ENCODE data around the gene EPB41L4B.
"Not testable (repeated sequence)": the region's sequence is repeated elsewhere in the genome, so short reads cannot be mapped to it uniquely, and the experiment has no call there.

EPB41L4B gene

DNA sequence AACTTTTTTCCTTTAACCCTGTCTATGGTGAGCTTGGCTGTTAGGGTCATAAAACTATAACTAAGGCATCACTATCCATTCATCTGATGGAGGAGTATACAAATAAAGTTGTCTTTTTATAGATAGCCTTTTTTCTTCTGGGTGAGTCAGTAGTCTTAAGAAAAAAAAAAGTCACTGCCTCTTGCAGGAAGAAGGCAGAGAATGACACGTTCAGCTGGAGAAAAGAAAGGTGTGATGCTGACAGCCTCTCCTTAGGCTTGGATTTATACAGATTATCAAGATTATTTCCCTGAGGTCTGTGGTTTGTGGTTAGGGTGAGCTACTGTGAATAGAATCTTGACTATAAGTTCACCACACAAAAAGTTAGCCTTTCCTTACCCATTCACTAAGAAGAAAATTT, 23.0 kb downstream of the EPB41L4B start:
- peak; percentile 44 for DNase-seq (ENCODE audit: low read depth)

DNA sequence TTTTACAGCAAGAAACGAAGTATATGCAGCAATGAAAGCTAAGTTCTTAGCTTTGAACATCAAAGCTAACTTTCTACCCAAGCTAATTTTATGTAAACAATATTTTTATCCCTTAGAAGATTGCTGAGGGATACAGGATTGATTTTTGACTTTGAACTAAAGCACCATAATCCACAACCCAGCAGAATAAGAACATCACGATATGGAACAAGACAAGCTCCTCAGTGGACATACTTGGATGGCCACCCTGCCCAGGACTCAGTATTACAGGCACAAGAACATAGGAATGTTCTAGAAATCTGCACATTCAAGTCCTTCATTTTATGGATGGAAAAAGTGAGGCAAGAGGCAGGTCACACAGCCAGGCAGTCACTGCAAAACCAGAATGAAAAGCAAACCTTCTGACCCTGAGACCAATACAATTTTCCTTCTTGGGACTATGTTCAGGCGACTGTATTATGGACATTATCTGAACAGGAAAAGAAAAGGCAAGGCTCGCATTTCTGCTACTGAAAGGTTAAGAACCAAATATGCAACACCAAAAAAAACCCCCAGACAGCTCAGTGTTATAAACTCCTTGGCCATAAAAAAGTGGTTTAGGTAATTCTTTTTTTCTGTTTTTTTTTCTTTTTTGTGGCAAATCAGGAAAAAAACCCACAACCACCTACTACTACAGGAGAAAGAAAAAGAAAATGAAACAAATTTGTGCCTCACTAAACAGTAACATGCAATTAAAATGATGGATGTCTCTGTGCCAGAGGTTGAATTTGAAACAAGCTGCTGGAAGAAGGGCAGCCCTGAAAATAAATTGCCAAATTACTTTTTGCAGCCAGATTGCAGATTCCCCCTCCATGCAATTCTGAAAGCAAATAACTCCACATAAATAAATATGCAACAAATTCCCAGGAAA, 25.4 kb downstream of the EPB41L4B start:
- no peak for DNase-seq (ENCODE audit: low read depth)

DNA sequence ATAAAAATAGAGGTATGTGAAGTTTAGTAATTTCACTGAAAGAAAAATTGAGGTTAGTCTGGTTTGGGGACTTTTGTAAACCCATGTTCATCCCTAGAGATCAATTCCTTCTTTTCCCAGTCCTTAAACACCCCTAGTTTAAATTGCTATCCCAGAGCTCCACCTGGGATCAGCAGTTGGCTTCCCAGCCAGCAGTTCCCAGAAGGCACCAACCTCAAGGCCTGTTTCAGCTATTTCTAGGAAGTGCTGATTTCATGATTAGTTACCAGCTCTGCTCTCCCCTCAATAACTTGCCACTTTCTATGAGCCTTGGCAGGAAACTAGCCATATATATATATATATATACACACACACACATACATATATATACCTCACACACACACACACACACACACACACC, 30.5 kb downstream of the EPB41L4B start:
- no peak for DNase-seq (ENCODE audit: low read depth)

DNA sequence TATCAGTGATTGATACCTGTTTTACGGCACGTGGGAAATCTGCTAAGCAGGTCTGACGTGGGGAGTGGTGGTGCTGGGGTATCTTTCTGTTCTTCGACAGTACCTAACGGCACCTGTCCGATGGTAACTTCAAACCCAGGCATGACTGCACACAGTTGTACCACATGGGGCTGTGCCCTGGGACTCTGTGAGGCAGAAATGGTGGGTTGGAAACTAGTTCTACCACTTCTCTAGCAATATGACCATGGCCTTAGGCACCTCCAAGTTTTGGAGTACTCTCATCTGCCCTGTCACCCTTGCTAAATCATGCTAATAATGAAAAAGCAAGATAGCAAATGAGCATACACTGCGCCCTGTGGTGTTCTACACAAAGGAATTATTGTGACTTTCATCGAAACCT, 30.9 kb downstream of the EPB41L4B start:
- no peak for DNase-seq (ENCODE audit: low read depth)

DNA sequence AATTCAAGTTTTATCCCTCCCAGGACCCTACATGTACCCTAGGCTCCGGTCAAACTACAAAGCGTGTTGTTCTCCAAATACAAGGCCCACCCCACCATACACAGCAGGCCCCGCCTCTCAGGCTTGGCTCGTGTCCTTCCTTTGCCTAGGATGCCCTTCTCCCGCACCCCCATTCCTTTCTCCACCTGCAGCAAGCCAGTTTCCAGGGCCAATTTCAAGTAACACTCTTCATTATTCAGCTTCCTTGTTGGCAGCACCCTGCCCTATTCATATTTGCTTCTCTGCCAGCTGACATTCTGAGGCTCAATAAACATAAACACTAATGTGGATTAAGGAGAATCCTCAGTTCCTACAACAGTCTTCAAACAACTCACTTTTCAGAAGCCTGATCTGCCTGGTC, 31.7 kb downstream of the EPB41L4B start:
- DNase-seq (ENCODE audit: low read depth) = no peak

DNA sequence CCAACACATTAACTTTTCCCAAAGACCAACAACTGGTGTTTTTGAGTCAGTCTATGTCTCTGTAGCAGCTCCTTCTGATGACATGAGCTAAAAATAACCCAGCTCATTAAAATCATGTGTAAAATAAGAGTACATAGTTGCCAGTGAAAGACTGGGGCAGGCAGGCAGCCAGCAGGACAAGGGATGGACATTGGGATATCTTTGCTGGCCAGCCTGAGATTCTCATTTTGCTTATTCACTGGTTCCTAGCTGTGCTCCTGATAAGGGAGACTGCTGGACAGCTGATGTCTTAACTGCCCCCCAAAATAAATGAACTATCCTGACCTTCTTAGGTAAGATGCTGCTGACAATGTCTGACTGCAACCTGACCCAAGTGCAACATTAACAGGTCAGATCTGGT, 33.9 kb downstream of the EPB41L4B start:
- peak; percentile 21 for DNase-seq (ENCODE audit: low read depth)

DNA sequence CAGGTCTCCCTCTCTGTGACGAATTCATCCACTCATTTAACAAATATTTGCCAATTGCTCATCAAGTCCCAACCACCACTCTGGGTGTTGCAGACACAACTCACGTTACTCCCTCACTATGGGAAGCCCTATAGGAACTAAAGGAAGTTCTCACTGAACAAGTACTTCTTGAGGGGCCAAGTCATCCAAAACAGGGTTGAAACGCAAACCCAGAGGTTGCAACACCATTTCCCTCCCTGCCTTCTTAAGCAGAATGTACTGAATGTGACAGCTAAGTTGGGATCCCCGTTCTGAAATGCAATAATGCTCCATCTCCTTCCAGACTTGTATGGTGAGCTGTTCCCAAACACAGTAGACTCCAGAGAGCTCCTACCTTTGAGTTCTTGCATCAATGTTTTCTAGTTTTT, 34.3 kb downstream of the EPB41L4B start:
- DNase-seq (ENCODE audit: low read depth) = peak; percentile 34

DNA sequence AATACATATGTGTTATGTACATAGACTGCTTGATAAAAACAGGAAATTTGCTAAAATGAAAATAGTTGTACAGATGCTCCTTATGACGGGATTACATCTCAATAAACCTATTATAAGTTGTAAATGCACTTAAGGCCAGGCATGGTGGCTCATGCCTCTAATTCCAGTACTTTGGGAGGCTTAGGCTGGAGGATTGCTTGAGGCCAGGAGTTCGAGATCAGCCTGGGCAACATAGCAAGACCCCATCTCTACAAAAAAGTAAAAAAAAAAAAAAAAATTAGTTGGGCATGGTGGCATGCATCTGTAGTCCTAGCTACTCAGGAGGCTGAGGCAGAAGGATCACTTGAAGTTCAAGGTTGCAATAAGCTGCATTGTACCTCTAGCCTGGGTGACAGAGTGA, 37.2 kb downstream of the EPB41L4B start:
- DNase-seq (ENCODE audit: low read depth) = not testable (repeated sequence)

DNA sequence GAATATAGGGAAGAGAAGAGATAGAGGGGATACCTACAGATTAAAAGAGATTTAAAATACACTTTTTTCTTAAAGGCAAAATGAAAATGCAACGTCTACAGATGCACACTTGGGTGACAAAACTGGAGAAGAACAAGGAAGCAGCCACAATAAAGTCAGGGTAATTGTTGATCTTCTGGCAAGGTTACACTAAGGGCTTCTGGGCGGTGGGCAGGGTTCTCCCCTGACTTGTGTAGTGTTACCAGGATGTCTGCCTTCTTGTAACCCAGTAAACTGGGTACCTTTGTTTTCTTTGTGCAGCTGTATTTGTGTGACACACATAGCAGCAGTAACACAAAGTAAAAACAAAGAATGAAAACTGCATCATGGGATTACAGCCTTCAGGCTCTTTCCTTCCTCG, 37.8 kb downstream of the EPB41L4B start:
- no peak for DNase-seq (ENCODE audit: low read depth)

DNA sequence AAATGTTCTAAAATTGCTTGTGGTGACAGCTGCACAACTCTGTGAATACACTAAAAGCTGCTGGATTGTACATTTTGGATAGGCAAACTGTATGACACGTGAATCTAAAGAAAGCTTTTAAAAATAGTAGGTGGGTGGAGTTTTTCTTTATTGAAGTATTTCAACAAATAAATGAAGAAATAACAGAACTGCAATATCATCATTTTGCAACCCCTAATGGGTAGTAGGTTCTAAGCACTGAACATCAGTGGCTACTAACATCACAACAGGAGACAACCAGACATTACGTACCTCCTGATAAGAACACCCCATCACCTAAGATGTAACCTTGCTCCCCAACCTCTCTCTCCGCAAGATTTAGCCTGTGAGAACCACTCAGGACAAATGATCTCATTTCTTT, 38.6 kb downstream of the EPB41L4B start:
- no peak for DNase-seq (ENCODE audit: low read depth)

DNA sequence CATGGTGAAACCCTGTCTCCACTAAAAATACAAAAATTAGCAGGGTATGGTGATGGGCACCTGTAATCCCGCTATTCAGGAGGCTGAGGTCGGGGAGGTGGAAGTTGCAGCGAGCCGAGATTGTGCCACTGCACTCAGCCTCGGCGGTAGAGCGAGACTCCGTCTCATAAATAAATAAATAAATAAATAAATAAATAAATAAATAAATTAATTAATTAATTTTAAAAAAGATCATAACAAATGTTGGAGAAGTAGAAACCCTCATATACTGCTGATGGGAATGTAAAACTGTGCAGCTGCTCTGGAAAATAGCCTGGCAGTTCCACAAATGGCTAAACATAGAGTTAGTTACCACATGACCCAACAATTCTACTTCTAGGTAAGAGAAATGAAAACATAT, 39.3 kb downstream of the EPB41L4B start:
- no peak for DNase-seq (ENCODE audit: low read depth)

DNA sequence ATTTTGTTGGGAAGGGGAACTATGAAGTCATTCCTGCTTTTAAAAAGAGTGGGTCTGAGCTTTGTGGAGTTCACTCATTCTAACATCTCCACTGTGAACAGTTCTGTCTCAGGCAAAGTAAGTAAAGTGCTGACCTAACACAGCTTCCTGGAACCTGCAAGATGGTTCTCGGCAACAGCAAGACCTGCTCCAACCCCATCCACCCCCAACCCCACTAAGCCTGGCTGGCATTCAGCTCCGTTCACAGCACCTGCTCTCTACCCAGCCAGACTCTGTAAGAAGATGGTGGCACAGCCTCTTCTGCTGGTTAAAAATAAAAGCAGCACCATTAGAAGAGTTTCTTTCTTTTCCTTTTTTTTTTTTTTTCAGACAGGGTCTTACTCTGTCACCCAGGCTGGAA, 42.0 kb downstream of the EPB41L4B start:
- no peak for DNase-seq (ENCODE audit: low read depth)

DNA sequence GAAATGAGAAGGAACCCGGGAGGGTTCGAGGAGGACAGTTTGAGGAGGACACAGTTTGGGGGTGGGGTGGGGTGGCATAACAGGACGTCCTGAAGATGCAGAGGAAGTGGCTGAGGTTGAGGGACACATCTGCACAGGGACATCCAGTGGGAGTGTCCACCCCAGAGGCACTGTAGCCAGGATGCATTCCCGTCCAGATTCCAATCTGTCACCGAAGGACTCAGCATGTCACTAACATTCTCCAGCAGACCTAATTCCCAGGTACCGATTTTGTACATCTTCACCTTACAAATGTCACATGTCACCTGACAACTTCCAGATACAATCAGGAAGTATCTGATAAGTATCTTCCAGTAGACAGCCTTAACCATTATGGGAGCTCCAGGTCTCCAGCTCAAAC, 42.6 kb downstream of the EPB41L4B start:
- no peak for DNase-seq (ENCODE audit: low read depth)

DNA sequence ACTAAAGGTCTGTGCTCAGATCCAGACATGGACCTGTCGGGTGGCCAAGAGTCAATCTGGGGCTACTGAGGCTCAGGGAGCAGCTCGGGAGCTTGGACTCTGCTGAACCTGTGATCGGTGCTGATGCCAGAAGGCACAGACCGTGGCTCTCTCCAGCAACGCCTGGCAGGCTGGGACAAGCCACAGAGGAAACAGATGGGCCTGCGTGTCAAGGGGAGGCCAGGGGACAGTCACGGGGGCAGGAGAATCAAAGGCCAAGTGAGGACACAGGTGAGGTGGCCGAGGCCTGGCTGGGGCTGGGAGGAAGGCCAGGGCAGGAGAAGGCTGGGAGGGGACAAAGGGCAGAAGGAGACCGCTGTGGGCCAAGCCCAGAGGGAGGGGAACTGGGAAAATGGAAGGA, 43.4 kb downstream of the EPB41L4B start:
- no peak for DNase-seq (ENCODE audit: low read depth)

DNA sequence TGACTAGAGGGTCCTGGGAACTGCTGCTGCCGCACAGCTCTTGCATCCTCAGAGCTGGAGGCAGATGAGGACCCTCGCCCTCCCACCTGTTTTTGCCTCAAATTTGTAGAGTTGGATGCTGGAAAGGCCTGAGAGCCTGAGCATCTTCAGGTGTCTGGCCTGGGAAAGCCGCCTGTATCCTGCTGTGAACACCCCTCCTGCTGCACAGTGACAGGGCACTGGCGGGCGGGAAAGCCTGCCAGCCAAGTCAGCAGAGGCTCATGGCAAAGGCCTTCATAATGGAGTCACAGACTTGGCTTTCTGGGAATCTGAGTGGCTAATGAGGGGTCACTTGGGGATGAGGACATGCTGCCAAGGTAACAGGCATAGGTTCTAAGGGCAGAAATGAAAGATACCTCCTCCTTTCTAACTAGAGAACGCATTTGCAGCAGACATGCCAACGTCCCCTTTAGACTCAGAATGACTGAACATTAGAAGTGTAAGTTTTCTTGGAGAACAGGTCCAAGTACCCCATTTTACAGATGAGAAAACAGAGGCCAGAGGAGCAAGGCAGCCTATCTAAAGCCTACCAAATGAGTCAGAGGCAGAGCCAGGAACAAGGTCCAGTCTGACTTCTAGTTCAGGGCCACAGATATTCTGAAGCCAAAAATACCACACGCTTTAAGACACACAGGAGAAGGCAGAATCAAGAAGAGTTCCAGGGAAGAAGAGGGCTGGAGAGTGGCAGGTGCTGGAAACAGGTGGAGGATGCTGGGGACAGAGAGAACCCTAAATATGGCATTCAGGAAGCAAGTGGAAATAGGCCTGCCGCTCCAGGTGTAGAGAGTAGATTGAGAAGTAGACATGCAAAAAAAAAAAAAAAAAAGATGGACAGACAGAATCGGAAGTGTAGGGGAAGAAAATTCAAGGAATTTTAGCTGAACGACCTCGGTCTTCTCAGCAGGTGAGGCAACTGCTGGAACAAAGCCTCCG, 44.1 kb downstream of the EPB41L4B start:
- no peak for DNase-seq (ENCODE audit: low read depth)

DNA sequence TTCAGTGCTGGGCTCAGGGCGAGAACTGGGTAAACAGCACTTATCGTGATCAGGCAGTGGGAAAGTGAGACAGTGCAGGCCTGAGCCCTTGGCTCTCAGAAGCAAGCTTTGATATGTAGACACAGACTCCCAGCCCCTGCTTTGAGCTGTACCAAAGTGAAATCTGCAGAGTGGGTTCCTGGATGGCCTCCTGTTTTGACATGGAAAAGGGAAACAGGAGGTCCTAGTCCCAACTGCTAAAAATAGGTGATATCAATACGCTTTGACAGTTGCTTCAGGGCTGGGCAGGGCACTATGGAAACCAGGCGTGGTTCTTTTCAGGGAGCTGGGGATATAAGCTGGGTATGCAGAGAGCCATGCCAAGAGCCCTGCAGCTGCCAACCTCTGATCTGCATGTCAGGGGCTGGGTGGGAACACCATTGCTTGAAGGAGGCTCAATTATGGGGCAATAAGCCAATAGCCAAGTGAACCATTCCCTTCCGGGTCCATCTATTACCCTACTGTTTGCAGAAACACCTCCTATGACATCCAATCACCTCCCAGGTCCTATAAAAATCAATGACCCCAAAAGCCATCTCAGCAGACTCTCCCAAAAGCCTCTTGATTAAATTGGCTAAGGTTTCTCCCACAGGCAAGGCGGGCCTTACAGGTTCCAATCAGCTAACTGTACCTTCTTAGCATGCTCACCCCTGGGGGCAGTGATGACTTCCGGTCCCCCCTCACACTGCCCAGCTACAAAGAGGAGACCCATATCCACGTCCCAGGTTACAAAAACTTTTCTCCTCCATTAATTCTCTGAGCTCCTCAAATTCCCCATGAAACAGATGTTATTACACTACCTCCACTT, 45.8 kb downstream of the EPB41L4B start:
- DNase-seq (ENCODE audit: low read depth) = no peak

DNA sequence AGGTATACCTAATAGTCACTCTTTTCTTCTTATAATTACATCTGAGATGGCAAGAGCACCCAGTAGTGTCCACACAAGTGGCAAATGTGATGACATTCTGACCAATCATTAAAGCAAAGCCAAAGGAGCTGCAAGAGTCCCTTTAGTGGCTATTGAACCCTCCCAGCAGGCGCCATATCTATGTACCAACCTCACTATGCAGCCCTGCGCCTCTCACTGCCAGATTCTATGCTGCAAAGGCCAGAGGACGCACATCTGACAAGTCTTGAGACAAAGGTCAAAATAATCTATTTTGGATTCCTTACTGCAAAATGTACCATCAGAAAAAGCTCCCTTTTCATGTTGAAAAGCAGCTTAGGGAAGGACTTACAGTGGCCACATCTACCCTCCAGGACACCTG, 47.0 kb downstream of the EPB41L4B start:
- DNase-seq (ENCODE audit: low read depth) = no peak

DNA sequence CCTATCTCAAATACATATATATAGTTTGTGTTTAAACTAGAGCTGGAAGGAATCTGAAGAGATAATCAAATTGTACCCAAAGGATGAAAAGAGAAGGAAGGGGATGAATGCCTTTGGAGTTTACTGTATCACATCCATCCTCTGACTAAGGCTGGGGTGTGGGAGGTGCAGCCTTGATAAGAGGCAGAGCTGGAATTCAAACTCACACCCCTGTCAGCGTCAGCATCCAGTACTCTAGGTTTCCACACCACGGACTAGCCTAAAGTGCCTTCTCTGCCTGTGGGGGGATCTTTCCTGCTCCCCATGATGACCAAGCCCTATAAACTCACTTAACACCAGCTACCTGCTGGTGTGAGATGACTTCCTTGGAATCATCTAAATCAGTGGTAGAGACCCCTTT, 48.1 kb downstream of the EPB41L4B start:
- no peak for DNase-seq (ENCODE audit: low read depth)

DNA sequence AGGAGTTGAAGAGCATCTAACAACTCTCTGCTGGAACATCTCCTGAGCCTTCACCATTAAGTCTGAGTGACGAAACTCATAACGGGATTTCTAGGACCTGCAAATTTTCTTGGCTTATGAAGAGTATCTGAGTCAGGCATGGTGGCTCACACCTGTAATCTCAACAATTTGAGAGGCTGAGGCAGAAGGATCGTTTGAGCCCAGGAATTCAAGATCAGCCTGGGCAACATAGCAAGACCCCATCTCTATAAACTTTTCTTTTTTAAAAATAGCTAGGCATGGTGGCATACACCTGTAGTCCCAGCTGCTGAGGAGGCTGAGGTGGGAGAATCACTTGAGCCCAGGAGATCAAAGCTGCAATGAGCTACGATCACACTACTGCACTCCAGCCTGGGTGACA, 48.8 kb downstream of the EPB41L4B start:
- DNase-seq (ENCODE audit: low read depth) = no peak

DNA sequence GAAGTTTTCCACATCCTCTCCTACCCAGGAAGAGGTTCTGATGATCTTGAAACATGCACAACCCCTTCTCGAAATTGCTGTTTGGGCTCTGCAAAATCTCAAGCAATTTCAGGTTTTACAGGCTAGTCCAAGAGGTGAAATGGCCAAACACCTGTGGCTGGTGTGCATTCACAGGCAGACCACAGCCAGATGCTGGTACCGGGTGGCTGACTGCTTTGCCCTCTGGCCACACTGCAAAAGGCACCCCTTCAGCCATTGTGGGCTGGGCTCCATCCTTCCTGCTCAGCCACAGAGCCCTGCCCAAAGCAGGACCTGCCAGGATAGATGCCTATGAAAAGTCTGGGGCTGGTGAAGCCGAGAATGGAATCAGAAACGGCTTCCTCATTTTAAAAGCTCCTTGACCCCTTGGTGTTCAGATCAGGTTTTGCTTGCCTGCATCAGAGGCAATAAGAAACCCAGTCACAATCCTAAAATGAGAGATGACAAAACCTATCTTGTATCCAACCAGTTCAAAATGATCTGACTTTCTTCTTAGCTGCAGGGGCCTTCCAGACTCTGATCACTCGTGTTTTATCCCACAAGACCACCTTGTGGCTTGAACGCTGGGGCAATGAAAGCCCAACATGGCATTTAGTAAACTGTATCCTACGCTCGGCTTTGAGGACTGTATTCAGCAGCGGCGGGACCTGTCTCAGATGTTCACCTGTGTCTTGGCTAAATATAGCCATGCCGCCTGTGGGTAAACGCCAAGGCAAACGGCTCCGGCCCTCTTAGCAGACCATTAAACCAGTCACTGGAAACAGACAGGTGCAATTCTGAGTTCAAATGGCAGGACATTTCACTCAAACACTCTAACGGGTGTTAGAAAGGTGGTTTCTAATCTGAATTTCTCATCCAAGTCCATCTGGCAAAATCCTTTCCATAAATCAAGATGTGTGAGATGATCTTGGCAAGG, 49.6 kb downstream of the EPB41L4B start:
- DNase-seq (ENCODE audit: low read depth) = no peak

DNA sequence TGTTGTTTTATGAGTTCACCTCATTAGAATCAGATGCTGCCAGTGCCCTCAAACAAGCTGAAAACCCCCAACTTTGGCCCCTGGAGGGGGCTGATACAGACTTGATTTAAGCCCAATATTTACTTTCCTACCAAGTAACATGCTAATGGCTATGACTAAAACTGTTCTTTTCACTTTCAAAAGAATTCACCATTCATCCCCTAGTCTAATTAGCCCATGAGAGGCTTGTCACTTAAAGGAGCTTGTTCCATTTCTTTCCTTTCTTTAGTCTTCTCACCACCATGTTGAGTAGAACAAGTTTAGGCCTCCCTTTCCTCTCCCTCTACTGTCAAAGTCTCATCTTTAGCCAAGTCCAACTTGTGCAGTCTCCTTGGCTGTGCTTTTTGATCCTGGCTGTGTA, 50.4 kb downstream of the EPB41L4B start:
- DNase-seq (ENCODE audit: low read depth) = no peak

Data from GM04503 (cell line).